Transverse colon (tissue), 4 donors: Measurements from ENCODE around the gene NRP1. TPM values are rescaled to one million over a fixed set of nuclear protein-coding genes. Genes with fewer than 3 reads are reported as not detected.

Experiments
- DNase-seq: peaks from one replicate; pipeline ENCODE4 v3.0.0-alpha.2; 2019
- H3K27ac ChIP-seq, 4 donors: fragments of 200-600 bp; sonication (generic); 2 replicates each; pipeline ENCODE4 v1.5.1; 2016 to 2018; ENCODE audit warnings: inconsistent platforms in 4 of 4
- H3K27me3 ChIP-seq: fragments of 200-600 bp; sonication (generic); 2 replicates; pipeline ENCODE4 v1.5.1; 2017; ENCODE audit warnings: inconsistent platforms
- H3K36me3 ChIP-seq, 4 donors: fragments of 200-600 bp; sonication (generic); 2 replicates each; pipeline ENCODE4 v1.5.1; 2017 to 2019; ENCODE audit warnings: inconsistent platforms in 4 of 4
- H3K4me1 ChIP-seq, 4 donors: fragments of 200-600 bp; sonication (generic); 2 replicates each; pipeline ENCODE4 v1.5.1; 2017 to 2020; ENCODE audit warnings: inconsistent platforms in 4 of 4
- H3K4me3 ChIP-seq, 4 donors: fragments of 200-600 bp; sonication (generic); 1 replicate in 1 of 4; 2 replicates in 3 of 4; pipeline versions ENCODE4 v1.5.1 to v1.6.1; 2017 to 2019; ENCODE audit warnings: inconsistent platforms in 4 of 4
- H3K9me3 ChIP-seq, 2 donors: fragments of 200-600 bp; sonication (generic); 2 replicates each; pipeline ENCODE4 v1.5.1; 2017 to 2019; ENCODE audit warnings: inconsistent platforms in 2 of 2
- CTCF ChIP-seq, 5 experiments: fragments of 200-600 bp in 3 of 5; fragments of 450-650 bp in 2 of 5; sonication (generic) in 3 of 5; IDR thresholded peaks; 1 replicate in 2 of 5; 2 replicates in 3 of 5; pipeline ENCODE4 v1.5.1; 2016 to 2017; ENCODE audit warnings: antibody characterized with exemption in 5 of 5, inconsistent platforms in 3 of 5, mild to moderate bottlenecking in 2 of 5, moderate library complexity in 1 of 5
- EP300 ChIP-seq: sonication (generic); formaldehyde crosslinking; IDR thresholded peaks from one replicate; pipeline ENCODE4 v1.6.1; 2017; ENCODE audit warnings: antibody characterized with exemption, low read depth
- POLR2A ChIP-seq: fragments of 450-650 bp; IDR thresholded peaks from one replicate; pipeline ENCODE4 v1.6.1; 2016; ENCODE audit warnings: antibody characterized with exemption, mild to moderate bottlenecking, moderate library complexity
- POLR2AphosphoS5 ChIP-seq, 3 donors: sonication (generic); formaldehyde crosslinking; IDR thresholded peaks; one replicate each; pipeline ENCODE4 v1.6.1; 2016; ENCODE audit warnings: antibody characterized with exemption in 3 of 3
- WGBS, 2 donors: methylation state at CpG; one replicate each; pipeline ENCODE4 v1.1.5; 2018; ENCODE audit warnings: low coverage in 1 of 2; 5-methylcytosine and 5-hydroxymethylcytosine counted together
- in situ Hi-C, 4 donors: fragments of 200-750 bp; cut with MboI; loops; one replicate each; pipeline versions ENCODE4 v1.15.0 to v1.15.1; 2017; ENCODE audit warnings: low sequenced_read_pairs in 3 of 4, low pct_ligation_motif_present in 1 of 4, low pct_unique_long_range_greater_than_20kb in 1 of 4
- intact Hi-C: fragments of 100-400 bp; cut with DNase I; formaldehyde crosslinking; loops from one replicate; pipeline ENCODE4 v1.15.1; 2023; ENCODE audit warnings: low total_unique reads
- total RNA-seq, 4 donors: library from RNA; depleted of rRNA; stranded (reverse); fragments of >200 nt; gene quantifications; one replicate each; pipeline ENCODE4 v1.1.0, GENCODE V29; 2016

The NRP1 gene
- total RNA-seq, 4 donors from 2014 or later = 14.1 to 35.5 (median 19.5) TPM

- Histone ChIP-seq H3K9me3 (no peaks in the 10 kb centered on the region), H3K4me3 (no peak overlapping the region), H3K36me3 (no peaks in the 10 kb centered on the region), H3K27ac (no peak overlapping the region), H3K27me3 (no peaks in the 10 kb centered on the region), H3K4me1 (no peaks in the 10 kb centered on the region)
- in situ Hi-C loops (no loop called here), intact Hi-C loops (no loop called here)
- TF ChIP-seq CTCF (IDR thresholded peaks at IDR 0.05) (no peak), EP300 (no peak), POLR2A (no peak), POLR2AphosphoS5 (IDR thresholded peaks at IDR 0.05) (no peak)
- 47 to 60% methylated on average over 1 to 2 of the region's 2 CpGs for WGBS, 2 donors
- DNase-seq = no peak
These were observed 20.8 kb upstream of the NRP1 start for GRCh38 chr10:33355274-33355673.

GRCh38 chr10:33353853-33354252, 19.4 kb upstream of the NRP1 start:
- in situ Hi-C loops (no loop called here), intact Hi-C loops (no loop called here)
- 51 to 66% methylated on average over 3 of the region's 3 CpGs for WGBS, 2 donors
- no peak overlapping the region for H3K27ac ChIP-seq
- no peak overlapping the region for H3K4me3 ChIP-seq
- no peaks in the 10 kb centered on the region for H3K27me3 ChIP-seq
- DNase-seq = no peak
- no peaks in the 10 kb centered on the region for H3K36me3 ChIP-seq
- TF ChIP-seq EP300 (no peak), CTCF (IDR thresholded peaks at IDR 0.05) (no peak), POLR2A (no peak), POLR2AphosphoS5 (IDR thresholded peaks at IDR 0.05) (no peak)
- H3K9me3 ChIP-seq = no peaks in the 10 kb centered on the region
- H3K4me1 ChIP-seq = no peaks in the 10 kb centered on the region

- Histone ChIP-seq H3K4me3 (no peak overlapping the region), H3K27ac (no peak overlapping the region), H3K27me3 (no peaks in the 10 kb centered on the region), H3K9me3 (no peaks in the 10 kb centered on the region), H3K36me3 (no peaks in the 10 kb centered on the region), H3K4me1 (no peaks in the 10 kb centered on the region)
- no peak for TF ChIP-seq CTCF (IDR thresholded peaks at IDR 0.05)
- no peak for TF ChIP-seq POLR2AphosphoS5 (IDR thresholded peaks at IDR 0.05)
- no peak for TF ChIP-seq EP300
- TF ChIP-seq POLR2A = no peak
- no peak for DNase-seq
- in situ Hi-C loops (no loop called here), intact Hi-C loops (no loop called here)
- 77 to 81% methylated on average over 8 of the region's 8 CpGs for WGBS, 2 donors
These were observed 18.9 kb upstream of the NRP1 start for GRCh38 chr10:33353334-33353733.

GRCh38 chr10:33352615-33353014, 18.1 kb upstream of the NRP1 start:
- Histone ChIP-seq H3K27ac (no peak overlapping the region), H3K4me3 (no peak overlapping the region), H3K36me3 (no peaks in the 10 kb centered on the region), H3K9me3 (no peaks in the 10 kb centered on the region), H3K4me1 (peaks cover 0 to under 1% (median 0%) of the 10 kb centered on the region in 4 donors), H3K27me3 (no peaks in the 10 kb centered on the region)
- in situ Hi-C loops = no loop called here
- TF ChIP-seq EP300 (no peak), POLR2A (no peak), POLR2AphosphoS5 (IDR thresholded peaks at IDR 0.05) (no peak), CTCF (IDR thresholded peaks at IDR 0.05) (no peak)
- no peak for DNase-seq
- WGBS, 2 donors = 90 to 92% methylated on average over 3 of the region's 3 CpGs
- intact Hi-C loops = no loop called here
